Esophagus squamous epithelium (tissue), 4 donors: Measurements from ENCODE around the gene FBXW5.

Experiments used
- POLR2A ChIP-seq, 4 donors: fragments of 450-650 bp; IDR thresholded peaks; one replicate each; pipeline ENCODE4 v1.6.1; 2017; ENCODE audit warnings: antibody characterized with exemption in 4 of 4, mild to moderate bottlenecking in 4 of 4, moderate library complexity in 3 of 4
- TF ChIP-seq, protein P1 (sequence below), 6 experiments: fragments of 450-650 bp in 4 of 6; fragments of 200-600 bp in 2 of 6; sonication (generic) in 2 of 6; IDR thresholded peaks; one replicate each; pipeline ENCODE4 v1.5.1; 2016 to 2019; ENCODE audit warnings: antibody characterized with exemption in 6 of 6, mild to moderate bottlenecking in 4 of 6, moderate library complexity in 4 of 6

GRCh38 chr9:136956604-136957003 is 12.1 kb upstream of the FBXW5 start:
- TF ChIP-seq, protein P1, sequence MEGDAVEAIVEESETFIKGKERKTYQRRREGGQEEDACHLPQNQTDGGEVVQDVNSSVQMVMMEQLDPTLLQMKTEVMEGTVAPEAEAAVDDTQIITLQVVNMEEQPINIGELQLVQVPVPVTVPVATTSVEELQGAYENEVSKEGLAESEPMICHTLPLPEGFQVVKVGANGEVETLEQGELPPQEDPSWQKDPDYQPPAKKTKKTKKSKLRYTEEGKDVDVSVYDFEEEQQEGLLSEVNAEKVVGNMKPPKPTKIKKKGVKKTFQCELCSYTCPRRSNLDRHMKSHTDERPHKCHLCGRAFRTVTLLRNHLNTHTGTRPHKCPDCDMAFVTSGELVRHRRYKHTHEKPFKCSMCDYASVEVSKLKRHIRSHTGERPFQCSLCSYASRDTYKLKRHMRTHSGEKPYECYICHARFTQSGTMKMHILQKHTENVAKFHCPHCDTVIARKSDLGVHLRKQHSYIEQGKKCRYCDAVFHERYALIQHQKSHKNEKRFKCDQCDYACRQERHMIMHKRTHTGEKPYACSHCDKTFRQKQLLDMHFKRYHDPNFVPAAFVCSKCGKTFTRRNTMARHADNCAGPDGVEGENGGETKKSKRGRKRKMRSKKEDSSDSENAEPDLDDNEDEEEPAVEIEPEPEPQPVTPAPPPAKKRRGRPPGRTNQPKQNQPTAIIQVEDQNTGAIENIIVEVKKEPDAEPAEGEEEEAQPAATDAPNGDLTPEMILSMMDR (IDR thresholded peaks at IDR 0.05) = no peak
- no peak for TF ChIP-seq POLR2A (IDR thresholded peaks at IDR 0.05)
